NOMO-1 treated with DMSO at 0.1 percent for 48 hours (cell line): ENCODE results near the gene MICU1.
A peak's percentile ranks its signal among the peaks of the same experiment; 100 is the strongest.
"Not testable (repeated sequence)": the region's sequence is repeated elsewhere in the genome, so short reads cannot be mapped to it uniquely, and the experiment has no call there.

ENCODE experiments used
- DNase-seq: peaks from one replicate; lab custom pipeline; 2025; ENCODE audit not compliant: unreplicated experiment; lab: John Stamatoyannopoulos, UW

Gene MICU1

DNA sequence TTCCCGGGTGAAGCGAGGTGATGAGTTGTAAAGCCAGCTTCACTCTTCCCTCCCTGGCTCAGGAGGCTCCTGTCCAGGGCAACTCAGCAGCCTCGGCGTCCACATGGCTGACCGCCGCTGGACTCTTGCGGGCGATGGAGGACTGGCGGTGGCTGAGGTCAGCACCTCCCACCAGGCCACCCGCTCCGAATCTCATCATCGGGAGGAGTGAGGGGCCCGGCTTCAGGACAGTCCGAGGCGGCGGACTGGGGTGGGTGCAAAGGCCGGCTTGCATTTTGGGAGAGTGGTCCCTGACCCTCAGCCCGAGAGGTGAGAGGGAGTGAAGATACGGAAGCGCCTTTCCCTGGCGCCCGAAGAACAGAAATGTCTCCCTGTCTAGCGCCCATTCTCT, 271.9 kb downstream of the MICU1 start:
- DNase-seq = no peak

- no peak for DNase-seq
Observed at GRCh38 chr10:72353028-72353964, 272.6 kb downstream of the MICU1 start.

DNA sequence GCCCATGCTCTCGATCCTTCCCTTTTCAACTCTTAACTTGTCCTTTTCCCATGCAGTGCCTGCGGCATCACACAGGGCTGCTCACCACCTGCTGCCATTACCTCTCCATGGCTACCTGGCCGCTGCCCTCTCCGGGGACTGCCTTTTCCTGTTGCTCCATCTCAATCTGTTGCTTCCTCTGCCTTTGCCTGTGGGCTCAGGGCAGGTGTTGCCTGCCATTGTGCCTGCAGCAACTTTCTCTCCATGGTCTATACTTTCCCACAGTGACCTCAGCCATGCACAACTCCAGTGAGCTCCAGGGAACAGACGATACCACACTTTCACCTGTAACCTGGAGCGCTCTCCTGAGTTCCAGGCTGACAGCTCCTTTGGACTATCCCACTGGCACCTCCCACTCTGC, 274.4 kb downstream of the MICU1 start:
- DNase-seq = no peak

- no peak for DNase-seq
Observed at GRCh38 chr10:72349438-72349837, 276.4 kb downstream of the MICU1 start.

GRCh38 chr10:72348282-72348681, 277.6 kb downstream of the MICU1 start:
- no peak for DNase-seq

GRCh38 chr10:72346117-72346516, 279.8 kb downstream of the MICU1 start:
- DNase-seq = not testable (repeated sequence)

GRCh38 chr10:72344932-72345331, 280.9 kb downstream of the MICU1 start:
- no peak for DNase-seq

DNA sequence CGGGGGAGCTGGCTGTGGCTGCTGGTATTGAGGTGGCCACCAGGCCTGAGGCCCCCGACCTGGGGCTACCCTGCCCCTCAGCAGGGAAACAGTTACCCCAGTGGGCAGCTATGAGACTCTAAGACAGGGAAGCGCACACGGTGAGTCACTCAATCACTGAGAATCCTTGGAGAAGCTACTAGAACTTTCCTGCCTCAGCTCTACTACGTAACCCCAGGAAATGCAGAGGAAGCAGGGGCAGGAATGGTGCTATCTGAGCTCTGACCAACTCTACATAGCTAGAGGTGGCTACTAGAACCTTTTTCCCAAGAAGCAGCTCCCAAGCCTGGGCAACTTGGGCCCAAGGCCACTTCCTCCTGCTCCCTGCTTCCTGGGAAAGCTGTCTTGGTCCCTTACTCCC, 283.0 kb downstream of the MICU1 start:
- DNase-seq = no peak

DNA sequence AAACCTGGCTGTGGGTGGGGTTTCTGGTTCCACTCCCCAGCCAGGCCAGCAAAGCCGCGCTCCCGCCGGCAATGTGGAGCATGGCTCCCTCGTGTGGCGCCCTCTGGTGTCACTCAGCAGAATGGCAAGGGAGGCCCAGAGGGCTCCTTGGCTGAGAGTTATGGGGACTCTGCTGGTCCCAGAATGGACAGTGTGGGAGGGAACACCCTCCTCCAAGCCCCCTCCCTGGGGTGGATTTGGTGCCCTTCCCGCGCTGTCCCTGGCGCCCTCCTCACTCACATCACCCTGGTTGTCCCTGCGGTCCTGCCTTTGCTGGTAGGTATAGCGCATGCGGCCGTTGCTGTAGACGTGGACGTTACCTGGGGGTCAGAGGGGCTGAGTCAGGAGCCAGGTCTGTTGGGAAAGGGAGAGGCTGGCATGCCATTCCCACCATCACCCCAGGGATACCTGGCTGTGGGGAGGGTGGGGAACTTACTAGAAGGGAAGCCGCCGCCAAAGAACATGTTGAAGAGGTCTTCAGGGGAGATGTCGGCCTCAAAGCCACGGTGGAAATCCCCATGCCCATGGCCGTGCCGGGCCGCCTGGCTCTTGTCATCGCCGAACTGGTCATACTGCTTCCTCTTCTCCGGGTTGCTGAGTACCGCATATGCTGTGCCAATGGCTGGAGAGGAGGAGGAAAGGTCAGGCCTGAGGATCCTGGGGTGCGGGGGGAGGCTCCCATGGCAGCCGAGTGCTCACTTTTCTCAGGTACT, 285.2 kb downstream of the MICU1 start:
- DNase-seq = peak; percentile 14

DNA sequence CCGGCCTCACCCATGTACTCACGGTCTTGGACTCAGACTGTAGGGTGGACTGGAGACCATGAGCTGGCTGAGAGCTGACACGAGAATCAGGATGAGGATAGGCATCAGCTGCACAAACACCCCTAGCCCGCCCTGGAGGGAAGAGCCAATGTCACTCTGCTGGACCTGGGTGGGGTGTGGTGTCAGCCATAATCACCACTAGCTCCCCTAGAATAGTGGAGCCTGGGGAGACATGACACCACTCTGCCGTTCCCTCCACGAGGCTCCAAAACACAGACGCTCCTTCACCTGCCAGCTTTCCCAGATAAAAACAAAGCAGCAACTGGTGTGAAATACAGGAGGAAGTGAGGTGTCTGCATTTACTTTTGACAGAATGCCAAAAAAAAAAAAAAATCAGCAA, 287.7 kb downstream of the MICU1 start:
- no peak for DNase-seq

GRCh38 chr10:72337722-72338121, 288.2 kb downstream of the MICU1 start:
- DNase-seq = no peak

DNA sequence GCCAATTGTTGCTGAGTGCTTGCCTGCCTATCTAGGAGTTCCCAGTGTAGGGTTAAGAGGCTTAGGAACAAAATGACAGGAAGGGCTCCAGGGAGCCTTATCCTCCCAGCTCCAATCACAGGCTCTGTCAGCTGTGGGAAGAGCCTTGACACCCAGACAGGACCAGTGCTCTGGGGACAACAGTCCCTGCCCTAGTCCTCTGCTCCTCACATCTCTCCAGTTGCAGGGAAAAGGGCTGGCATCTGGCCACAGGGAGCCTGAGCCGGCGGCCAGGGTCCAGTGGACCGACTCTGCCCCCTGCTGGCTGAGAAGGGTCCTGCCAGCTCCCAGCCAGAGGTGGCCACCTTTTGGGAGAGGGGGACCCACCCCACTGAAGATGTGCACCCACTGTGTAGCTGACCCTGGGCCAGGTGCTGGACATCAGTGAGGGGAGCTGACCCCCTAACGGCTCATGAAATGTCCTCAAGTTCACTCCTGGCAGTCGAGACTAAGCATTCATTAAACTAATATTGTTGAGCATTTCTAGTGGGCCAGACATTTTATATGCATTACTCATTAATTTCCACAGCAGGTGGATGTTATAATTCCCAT, 288.7 kb downstream of the MICU1 start:
- peak; percentile 49 for DNase-seq

- no peak for DNase-seq
Observed at GRCh38 chr10:72336259-72337038, 289.4 kb downstream of the MICU1 start.

GRCh38 chr10:72335394-72336258, 290.3 kb downstream of the MICU1 start:
- DNase-seq = peak; percentile 6

- peak; percentile 75 for DNase-seq
Observed at GRCh38 chr10:72334825-72335393, 291.0 kb downstream of the MICU1 start.

- no peak for DNase-seq
Observed at GRCh38 chr10:72334196-72334824, 291.6 kb downstream of the MICU1 start.

DNA sequence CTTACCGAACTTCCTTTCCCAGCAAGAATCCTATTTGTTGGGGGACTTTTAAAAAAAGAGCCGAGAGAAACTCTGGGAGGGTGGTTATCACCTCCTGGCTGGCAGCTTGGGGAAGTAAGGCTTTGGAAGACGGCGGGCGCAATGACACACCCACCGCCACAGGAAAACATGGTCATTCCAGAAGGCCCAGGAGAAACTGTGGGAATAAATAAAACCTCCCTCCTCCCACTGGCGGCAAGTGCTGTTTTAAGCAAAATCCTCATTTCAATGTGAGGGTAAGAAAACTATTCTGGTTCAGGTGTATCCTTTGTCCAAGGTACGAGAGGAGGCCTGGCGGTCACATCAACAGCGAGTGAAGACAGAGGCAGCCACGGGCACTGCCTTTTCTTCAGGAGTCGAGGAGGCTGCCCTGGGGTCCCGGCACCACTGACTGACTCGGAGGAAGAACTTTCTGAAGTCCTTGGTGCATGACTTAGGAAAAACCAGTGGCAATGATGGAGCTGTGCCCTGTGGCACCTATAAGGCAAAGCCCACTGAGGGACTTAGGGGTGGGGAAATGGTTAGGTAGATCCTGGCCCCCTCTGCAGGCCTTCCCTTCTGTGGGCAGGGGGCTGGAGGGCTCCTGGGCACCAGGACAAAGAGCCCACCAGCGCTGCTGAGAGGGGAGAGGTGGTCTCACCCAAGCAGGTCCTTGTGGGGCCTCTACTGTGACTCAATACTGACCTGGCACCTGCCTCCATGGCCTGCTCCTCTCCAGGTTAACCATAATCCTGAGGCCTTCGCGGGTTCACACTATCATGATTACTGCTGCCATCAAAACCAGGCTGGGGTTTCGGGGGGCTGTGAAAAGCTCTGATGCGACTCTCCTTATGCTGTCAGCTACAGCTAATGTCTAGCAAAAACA, 292.5 kb downstream of the MICU1 start:
- DNase-seq = no peak

- no peak for DNase-seq
Observed at GRCh38 chr10:72332423-72333111, 293.3 kb downstream of the MICU1 start.
